ENCODE data around the gene ITCH.

Gene ITCH

GRCh38 chr20:34558320-34559218, 195.5 kb downstream of the ITCH start, which contains the start of gene MAP1LC3A:
TSS of gene MAP1LC3A (plus strand) at chr20:34558718. CDS start at chr20:34558869, 151 bp downstream.
- peak; percentile 95 to 96 (median 96) for DNase-seq

GRCh38 chr20:34559311-34560140, 196.5 kb downstream of the ITCH start:
- no peak for DNase-seq

GRCh38 chr20:34560141-34560523, 197.1 kb downstream of the ITCH start:
- DNase-seq: no peak

GRCh38 chr20:34560614-34561013, 197.5 kb downstream of the ITCH start:
- DNase-seq: no peak
